Measurements from ENCODE around the gene HLA-DOA. TPM values are rescaled to one million over a fixed set of nuclear protein-coding genes. Genes with fewer than 3 reads are reported as not detected.

Gene HLA-DOA
- total RNA-seq, 1 experiment from 2014 or later = not detected

DNA sequence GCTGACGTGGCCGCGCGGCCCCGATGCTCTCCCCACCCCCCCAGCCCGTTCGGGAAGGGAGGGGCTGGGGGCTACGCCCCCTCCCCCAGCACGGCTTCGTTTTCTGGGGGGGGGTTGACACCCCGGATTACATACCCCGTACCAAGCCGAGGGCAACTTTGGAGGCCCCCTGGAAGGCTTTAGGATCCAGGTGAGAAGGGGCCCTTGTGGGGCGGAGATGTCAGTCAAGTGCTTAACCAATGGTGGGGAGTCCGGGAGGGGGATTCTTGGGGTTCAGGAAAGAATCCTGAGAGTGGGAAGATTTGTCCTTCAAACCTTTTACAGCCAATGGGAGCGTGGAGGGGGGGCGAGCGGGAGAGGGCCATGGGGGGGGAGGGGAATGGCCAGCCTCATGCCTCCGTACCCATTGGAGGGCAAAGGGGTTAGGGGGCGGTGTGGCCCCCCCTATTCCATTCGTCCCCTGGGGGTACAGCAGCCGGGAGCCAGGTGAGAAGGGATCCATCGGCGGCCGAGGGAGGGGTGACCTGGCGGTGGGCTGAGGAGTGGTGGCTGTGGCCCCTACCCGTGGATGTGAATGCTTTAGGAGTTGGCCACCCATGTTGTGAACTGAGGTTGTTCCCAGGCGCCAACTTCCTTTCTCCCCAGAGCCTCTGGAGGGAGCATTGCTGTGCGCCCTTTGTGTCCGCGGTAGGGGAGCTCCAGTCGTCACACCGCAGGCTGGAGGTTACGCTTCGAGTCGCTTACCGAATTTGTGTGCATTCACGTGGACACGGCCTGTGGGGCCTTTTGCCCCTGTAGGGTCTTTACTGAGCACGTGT, 40.3 kb downstream of the HLA-DOA start:
- H3K4me2 ChIP-seq (ENCODE audit: low read length) = peak overlapping the region; percentile 91
- TF ChIP-seq, protein P1, sequence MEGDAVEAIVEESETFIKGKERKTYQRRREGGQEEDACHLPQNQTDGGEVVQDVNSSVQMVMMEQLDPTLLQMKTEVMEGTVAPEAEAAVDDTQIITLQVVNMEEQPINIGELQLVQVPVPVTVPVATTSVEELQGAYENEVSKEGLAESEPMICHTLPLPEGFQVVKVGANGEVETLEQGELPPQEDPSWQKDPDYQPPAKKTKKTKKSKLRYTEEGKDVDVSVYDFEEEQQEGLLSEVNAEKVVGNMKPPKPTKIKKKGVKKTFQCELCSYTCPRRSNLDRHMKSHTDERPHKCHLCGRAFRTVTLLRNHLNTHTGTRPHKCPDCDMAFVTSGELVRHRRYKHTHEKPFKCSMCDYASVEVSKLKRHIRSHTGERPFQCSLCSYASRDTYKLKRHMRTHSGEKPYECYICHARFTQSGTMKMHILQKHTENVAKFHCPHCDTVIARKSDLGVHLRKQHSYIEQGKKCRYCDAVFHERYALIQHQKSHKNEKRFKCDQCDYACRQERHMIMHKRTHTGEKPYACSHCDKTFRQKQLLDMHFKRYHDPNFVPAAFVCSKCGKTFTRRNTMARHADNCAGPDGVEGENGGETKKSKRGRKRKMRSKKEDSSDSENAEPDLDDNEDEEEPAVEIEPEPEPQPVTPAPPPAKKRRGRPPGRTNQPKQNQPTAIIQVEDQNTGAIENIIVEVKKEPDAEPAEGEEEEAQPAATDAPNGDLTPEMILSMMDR (conservative IDR thresholded peaks at IDR 0.05; ENCODE audit: low read depth, low read length) = 0 out of 2 replicates have a peak, but pooled peaks have one; percentile 14
- no peak for TF ChIP-seq EZH2phosphoT487 (IDR thresholded peaks at IDR 0.05; ENCODE audit: borderline replicate concordance, low read length)
- peak overlapping the region; percentile 83 for H3K4me3 ChIP-seq (ENCODE audit: low read length)
- H3K36me3 ChIP-seq (ENCODE audit: low read depth, low read length) = peaks cover 20% of the 10 kb centered on the region
- peaks cover 20% of the 10 kb centered on the region for H4K20me1 ChIP-seq (ENCODE audit: low read length)
- peak overlapping the region; percentile 98 for H3K9ac ChIP-seq (ENCODE audit: low read length)
- ATAC-seq = peak; percentile 2
- no TSS peak for BruUV-seq (replicated peaks)
- H3K27me3 ChIP-seq (ENCODE audit: low read length) = no peaks in the 10 kb centered on the region
- peak overlapping the region; percentile 99 for H3K27ac ChIP-seq (ENCODE audit: low read length)
- H3K4me1 ChIP-seq (ENCODE audit: insufficient read depth, low read length) = peaks cover 38% of the 10 kb centered on the region
- H2AFZ ChIP-seq (ENCODE audit: low read length) = no peak overlapping the region
- no peaks in the 10 kb centered on the region for H3K9me3 ChIP-seq (ENCODE audit: low read length)
- peaks cover 59% of the 10 kb centered on the region for H3K79me2 ChIP-seq (ENCODE audit: low read length)
- ChIA-PET CTCF (interaction anchor here (0.7 to 1.0 kb wide), 2 partner anchors 15 to 693 kb away, joined by 3 to 4 read pairs; no protein-coding TSS in a partner anchor), POLR2A (ENCODE audit: unreplicated experiment) (interaction anchor here (0.5 to 0.6 kb wide), 3 partner anchors 14 to 773 kb away, joined by 3 to 9 read pairs (median 3); no protein-coding TSS in a partner anchor)
- no peaks in the 10 kb centered on the region for H3K9me2 ChIP-seq (replicated peaks; ENCODE audit: low read length)
- intact Hi-C loops (cut with micrococcal nuclease) = loop anchor here (1.0 kb wide), 1 partner anchor 16 kb away; the partner anchor contains the start of gene HLA-DMA
- peak; percentile 73 for DNase-seq
- no peaks in the 10 kb centered on the region for H3F3A ChIP-seq (ENCODE audit: low read length, unreplicated experiment)

DNA sequence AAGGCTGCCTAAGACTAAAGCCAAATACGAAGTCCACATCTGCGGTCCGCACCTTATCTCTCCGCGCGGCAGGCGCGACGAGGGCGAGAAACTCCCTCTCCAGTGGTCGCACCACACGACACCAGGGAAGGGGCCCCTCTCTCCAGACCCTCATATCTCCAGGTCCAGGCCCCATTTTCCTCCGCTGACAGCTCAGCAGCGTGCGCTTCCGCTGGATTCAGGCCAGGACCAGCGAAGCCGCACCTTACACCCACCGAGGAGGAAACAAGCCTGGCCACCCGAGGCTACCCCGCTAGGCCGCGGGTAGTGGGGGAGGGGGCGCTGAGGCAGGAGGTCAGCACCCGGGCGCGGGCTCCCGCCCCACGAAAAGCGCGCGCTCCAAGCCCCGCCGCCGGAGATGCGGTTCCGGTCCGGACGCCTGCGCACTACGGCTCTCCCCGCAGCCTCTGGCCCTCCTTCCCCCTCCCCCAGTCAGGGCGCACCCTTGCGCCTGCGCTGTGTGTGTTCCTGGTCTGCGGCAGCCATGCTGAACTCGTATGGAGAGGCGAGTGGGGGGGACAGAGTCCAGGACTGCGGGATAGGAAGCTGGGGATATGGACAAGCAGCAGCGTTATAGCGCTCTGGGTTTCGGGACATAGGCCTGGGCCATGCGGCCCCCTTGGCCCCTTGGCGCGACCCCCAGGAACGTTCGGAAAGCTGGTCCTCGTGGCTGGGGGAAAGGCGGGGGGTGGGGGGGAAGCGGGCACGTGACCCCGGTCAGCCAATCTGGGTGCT, 41.1 kb downstream of the HLA-DOA start, which contains the start of gene BRD2:
TSS of gene BRD2 (plus strand) at position 502 of the 774 bp plus-strand sequence. CDS start 4,305 bp downstream, outside the sequence.
- ChIA-PET POLR2A (ENCODE audit: unreplicated experiment) (interaction anchor here (0.6 kb wide), 1 partner anchor 13 kb away, joined by 9 read pairs; no protein-coding TSS in a partner anchor), CTCF (interaction anchor here (1.0 to 1.2 kb wide), 2 partner anchors 13 to 16 kb away, joined by 4 to 5 read pairs; no protein-coding TSS in a partner anchor)
- Histone ChIP-seq H2AFZ (ENCODE audit: low read length) (peak within 1 kb of the TSS; percentile 96), H3F3A (ENCODE audit: low read length, unreplicated experiment) (no peaks in the 10 kb centered on the region), H3K4me3 (ENCODE audit: low read length) (peak within 1 kb of the TSS; percentile 83), H3K36me3 (ENCODE audit: low read depth, low read length) (peaks cover 12% of the 10 kb centered on the region), H3K27ac (ENCODE audit: low read length) (peak within 1 kb of the TSS; percentile 99), H3K4me1 (ENCODE audit: insufficient read depth, low read length) (peaks cover 38% of the 10 kb centered on the region), H3K79me2 (ENCODE audit: low read length) (peaks cover 51% of the 10 kb centered on the region), H4K20me1 (ENCODE audit: low read length) (peaks cover 12% of the 10 kb centered on the region), H3K9me2 (replicated peaks; ENCODE audit: low read length) (no peaks in the 10 kb centered on the region), H3K27me3 (ENCODE audit: low read length) (no peaks in the 10 kb centered on the region), H3K9me3 (ENCODE audit: low read length) (no peaks in the 10 kb centered on the region), H3K9ac (ENCODE audit: low read length) (peak within 1 kb of the TSS; percentile 98), H3K4me2 (ENCODE audit: low read length) (peak within 1 kb of the TSS; percentile 91)
- TSS peak; percentile 18 for BruUV-seq (replicated peaks)
- intact Hi-C loops (cut with micrococcal nuclease) = loop anchor here (1.0 kb wide), 1 partner anchor 15 kb away; the partner anchor contains the start of gene HLA-DMA
- no peak for TF ChIP-seq EZH2phosphoT487 (IDR thresholded peaks at IDR 0.05; ENCODE audit: borderline replicate concordance, low read length)
- TF ChIP-seq, protein P1 (conservative IDR thresholded peaks at IDR 0.05; ENCODE audit: low read depth, low read length) = no peak
- TF ChIP-seq EZH2 (IDR thresholded peaks at IDR 0.05; ENCODE audit: low read length, unreplicated experiment) = no peak
- DNase-seq (peak; percentile 98), ATAC-seq (peak; percentile 25)

Measured in PC-3 (cell line).